Stimulated activated CD4-positive, alpha-beta T cell treated with anti-CD3 and anti-CD28 coated beads, Interleukin-1b, Interleukin-23, amount 100 ng/mL, for 24 hours (primary cell): ENCODE measurements around the gene CSNK1G3.

ENCODE experiments used
- DNase-seq, 4 experiments: peaks; one replicate each; pipeline ENCODE4 v3.0.0-alpha.2; 2020; ENCODE audit warnings: low read depth in 4 of 4, low spot score in 1 of 4

CSNK1G3 gene

GRCh38 chr5:123512611-123513461 is 859 bp downstream of the CSNK1G3 start:
- DNase-seq, result peak; percentile 7 to 11 (median 8)

- DNase-seq, result no peak
Measured at GRCh38 chr5:123514615-123515355, 2.8 kb downstream of the CSNK1G3 start.

GRCh38 chr5:123515904-123516303 is 3.9 kb downstream of the CSNK1G3 start:
- DNase-seq, result no peak

DNA sequence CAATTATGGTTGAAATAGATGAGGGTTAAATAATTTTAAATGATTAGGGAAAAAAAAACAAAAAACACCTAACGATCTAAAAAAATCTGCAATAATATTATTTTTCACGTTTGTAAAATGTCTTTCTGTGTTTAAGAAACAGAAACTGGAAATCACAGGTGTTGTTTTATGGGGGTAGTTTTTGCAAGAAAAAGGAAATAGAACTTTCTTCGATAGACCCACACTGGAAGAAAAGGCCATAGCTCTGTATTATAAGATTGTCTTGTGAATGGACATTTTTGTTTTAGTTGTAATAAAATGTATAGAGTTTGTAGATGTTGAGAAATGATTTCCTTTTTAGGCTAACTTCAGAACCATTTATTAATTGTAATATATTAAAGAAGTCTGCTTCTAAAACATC is 5.5 kb downstream of the CSNK1G3 start:
- DNase-seq, result no peak

GRCh38 chr5:123518111-123518510 is 6.1 kb downstream of the CSNK1G3 start:
- DNase-seq, result no peak

DNA sequence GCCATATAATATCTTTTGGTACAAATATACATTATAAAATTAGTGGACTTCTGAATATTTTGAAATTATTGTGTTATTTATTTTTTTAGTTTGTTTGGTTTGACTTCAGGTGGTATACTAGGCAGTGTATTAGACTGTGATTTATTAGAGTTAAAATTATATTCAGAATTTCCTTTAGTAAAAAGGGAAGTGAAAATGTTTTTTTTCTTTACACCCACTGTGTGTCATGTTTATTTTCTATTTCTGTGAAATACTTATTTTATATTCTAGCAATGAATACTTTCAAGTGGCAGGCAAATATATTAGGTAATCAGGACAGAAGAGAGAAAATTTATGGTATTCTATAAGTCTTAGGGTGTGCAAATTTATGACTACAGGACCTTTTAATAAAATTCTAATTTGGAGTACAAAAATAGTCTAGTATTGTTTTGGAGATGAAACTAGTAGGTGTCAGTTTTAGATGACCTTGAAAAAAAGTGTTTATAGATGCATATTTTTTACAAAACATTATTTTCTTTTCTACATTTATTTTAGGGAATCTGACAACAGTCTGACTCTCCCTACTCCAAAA is 8.8 kb downstream of the CSNK1G3 start:
- no peak for DNase-seq

DNA sequence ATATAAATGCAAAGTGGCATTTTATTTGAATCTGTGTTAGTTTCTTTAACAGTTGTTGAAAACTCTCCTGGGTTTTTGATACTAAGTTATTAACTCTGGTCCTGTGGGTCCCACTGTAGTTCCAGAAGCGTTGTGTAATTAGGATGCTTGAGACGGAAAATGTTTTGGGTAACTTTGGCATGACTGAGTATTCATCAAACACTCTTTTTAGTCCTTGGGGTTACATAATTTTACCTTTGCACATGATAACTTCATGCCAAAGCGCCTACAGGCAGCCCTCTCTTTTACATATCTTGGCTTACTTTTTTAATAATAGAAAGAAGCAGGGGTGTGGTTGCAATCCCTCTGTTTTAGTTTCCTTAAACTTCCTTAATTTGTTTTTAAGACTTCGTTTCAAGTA is 12.2 kb downstream of the CSNK1G3 start:
- DNase-seq, result no peak

DNA sequence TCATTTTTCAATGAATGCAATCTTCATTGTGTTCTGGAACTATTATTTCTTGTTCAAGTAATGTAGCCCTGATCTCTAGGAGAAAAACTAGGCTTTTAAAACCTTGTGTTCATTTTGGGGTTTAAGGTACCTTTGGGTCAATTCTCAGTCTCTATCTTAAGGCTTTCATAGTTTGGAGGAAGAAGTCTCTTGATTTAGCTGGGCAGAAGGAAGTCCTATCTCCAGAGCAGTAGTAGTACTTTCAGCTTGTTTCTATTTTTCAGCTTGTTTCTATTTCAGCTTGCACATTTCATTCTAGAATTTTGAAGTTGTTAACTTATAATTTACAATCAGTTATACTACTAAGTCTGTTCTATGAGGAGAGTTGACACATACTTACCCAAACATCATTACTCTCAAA is 15.2 kb downstream of the CSNK1G3 start:
- no peak for DNase-seq

- DNase-seq, result no peak
Measured at GRCh38 chr5:123528065-123528464, 16.1 kb downstream of the CSNK1G3 start.

- DNase-seq, result no peak
Measured at GRCh38 chr5:123528878-123529277, 16.9 kb downstream of the CSNK1G3 start.

DNA sequence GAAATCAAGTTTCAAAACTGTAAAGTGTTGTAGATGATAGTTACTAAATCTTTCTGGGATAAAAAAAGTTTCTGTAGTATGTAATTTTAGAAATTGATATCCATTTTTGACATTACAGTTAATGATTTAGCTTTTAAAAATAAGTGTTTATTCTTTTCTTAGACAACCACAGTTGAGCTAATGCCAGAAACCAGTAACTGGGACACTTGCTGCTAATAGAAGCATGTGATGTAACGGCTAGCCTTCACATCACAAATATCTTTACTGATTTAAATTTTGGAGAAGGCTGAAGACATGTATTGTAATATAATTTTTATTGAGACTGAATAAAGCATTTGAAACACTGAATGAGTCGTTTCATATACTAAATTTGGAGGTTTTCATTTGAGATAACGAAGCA is 18.8 kb downstream of the CSNK1G3 start:
- no peak for DNase-seq

DNA sequence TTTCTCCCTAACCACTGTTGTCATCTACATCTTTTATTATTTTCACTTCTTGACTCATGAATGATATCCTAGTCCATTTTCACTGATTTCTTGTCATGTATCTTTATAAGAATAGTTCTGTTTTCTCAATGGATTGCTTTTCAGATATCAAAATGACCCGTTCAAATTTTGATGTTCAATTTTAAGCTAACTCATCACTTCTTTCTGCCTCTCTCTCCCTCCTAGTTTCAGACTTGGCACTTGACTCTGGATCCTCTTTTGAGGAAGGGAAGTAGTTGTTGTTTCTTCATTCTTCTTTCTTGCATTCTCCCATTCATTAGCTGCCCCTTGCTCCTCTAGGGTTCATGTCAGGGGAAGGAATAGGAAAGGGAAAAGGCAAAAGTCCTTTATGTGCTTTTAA is 23.7 kb downstream of the CSNK1G3 start:
- no peak for DNase-seq

GRCh38 chr5:123537256-123537655 is 25.3 kb downstream of the CSNK1G3 start:
- no peak for DNase-seq

DNA sequence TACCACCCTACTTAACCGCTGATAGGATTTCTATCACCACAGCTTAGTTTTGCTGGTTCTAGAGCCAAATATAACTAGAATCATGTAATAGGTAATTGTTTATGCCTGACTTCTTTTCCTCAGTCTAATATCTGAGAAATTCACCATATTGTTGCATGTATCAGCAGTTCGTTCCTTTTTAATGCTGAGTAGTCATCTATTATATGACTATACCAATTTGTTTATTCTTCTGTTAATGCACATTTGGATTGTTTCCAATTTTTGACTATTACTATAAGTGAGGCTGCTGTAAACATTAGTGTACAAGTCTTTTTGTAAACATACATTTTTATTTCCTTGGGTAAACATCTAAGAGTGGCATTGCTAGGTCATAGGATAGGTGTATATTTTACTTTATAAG is 25.9 kb downstream of the CSNK1G3 start:
- DNase-seq, result no peak

DNA sequence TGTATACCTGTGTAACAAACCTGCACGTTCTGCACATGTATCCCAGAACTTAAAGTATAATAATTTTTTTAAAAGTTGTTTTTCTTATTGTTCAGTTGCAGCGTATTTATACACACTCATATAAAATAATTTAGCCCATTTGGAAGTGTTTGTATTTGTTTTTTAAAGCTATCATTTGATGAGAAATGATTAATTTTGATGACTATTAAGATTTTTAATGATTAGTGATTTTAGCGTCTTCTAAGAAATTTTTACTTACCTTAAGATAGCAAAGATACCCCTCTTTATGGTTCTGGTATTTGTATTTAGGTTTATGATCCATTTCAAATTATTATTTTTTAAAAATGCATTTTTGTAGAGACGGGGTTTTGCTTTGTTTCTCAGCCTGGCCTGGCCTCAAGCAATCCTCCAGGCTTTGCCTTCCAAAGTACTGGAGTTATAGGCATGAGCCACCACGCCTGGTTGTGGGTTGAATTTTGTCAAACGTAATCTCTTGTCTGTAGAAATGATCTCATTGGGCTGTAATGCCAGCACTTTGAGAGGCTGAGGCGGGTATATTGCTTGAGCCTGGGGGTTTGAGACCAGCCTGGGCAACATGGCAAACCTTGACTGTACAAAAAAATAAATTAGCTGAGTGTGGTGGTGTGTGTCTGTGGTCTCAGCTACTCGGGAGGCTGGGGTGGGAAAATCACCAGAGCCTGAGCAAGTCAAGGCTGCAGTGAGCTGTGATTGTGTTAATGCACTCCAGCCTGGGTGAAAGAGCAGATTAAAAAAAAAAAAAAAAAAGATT is 26.9 kb downstream of the CSNK1G3 start:
- DNase-seq, result no peak

GRCh38 chr5:123540534-123540933 is 28.6 kb downstream of the CSNK1G3 start:
- no peak for DNase-seq

DNA sequence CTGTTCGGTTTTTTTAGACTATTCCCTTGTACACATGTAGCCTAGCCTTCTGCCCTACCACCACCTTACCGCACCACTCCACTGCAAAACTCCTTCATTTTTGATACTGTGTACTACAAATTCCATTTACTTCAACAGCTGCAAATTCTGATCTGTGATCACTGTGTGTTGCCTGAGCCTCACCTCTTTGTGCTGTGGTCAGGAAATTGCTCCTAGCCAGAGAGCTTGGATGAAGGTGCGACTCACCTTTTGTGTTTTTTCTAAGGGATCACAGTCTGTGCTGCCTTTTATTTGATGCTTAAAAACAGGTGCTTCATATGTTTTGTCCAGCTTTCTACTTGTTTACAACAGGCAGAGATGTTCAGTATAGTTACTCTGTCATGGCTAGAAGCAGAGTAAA is 31.5 kb downstream of the CSNK1G3 start:
- DNase-seq, result no peak

- DNase-seq, result no peak
Measured at GRCh38 chr5:123545506-123545905, 33.5 kb downstream of the CSNK1G3 start.

- DNase-seq, result no peak
Measured at GRCh38 chr5:123546657-123547056, 34.7 kb downstream of the CSNK1G3 start.

DNA sequence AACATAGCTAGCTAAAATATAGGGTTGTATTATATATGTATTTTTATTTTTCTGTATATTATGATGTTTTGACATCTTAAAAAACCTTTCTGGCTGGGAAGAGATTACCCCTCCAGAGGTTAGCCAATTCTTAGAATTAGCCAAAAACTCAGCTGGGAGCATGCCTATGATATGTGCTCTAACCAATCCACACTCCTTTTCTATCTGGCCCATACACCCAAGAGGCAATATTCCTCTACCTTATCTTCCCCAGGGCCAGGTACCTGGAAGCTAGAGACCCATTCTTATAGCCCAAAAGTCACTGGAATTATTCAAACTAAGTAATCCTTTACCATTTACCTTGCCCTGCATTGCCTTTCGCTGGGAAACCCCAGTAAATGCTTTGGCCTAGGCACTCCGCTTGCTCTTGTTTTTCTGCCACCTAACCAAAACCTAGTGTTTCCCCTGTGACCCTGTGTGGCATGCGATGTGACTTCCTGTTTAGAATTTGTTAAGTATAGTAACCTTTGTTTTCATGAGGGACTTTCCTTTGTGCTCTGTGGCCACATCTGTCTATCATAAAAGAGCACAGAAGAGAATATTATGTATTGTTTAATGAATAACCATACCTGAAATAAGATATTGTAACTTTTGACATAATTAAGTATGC is 37.4 kb downstream of the CSNK1G3 start:
- DNase-seq, result peak in 1 of 4 experiments; percentile 1

- no peak for DNase-seq
Measured at GRCh38 chr5:123554601-123555000, 42.6 kb downstream of the CSNK1G3 start.
